Calu3 (cell line): ENCODE data around the gene DRD4. TPM values are rescaled to one million over a fixed set of nuclear protein-coding genes. Genes with fewer than 3 reads are reported as not detected.

Experiments used
- Bru-seq: library from RNA; stranded (reverse); fragments of 400-500 nt; gene quantifications from one replicate; lab custom pipeline; 2021; lab: Mats Ljungman, UMichigan
- BruChase-seq, 2 experiments: library from RNA; stranded (reverse); fragments of 400-500 nt; gene quantifications; one replicate each; lab custom pipeline; 2021; lab: Mats Ljungman, UMichigan
- BruUV-seq: library from RNA; stranded (reverse); fragments of 400-500 nt; replicated peaks from 2 replicates; lab custom pipeline; 2021; lab: Mats Ljungman, UMichigan
- CTCF ChIA-PET: fragments of 300-600 bp; sonication (Branson Sonifier 250); formaldehyde crosslinking; loops from one replicate; lab custom pipeline; 2022; ENCODE audit warnings: antibody characterized with exemption; lab: Charles Lee
- DNase-seq: peaks from one replicate; pipeline ENCODE4 v3.0.0; 2022
- H3K27ac Mint-ChIP-seq: one replicate; pipeline ENCODE4 v1.8.0; 2022; ENCODE audit warnings: mixed read lengths; ENCODE audit not compliant: unreplicated experiment
- H3K27me3 Mint-ChIP-seq: one replicate; pipeline ENCODE4 v1.8.0; 2022; ENCODE audit warnings: mixed read lengths; ENCODE audit not compliant: unreplicated experiment
- H3K36me3 Mint-ChIP-seq: one replicate; pipeline ENCODE4 v1.8.0; 2022; ENCODE audit warnings: mild to moderate bottlenecking, moderate library complexity, mixed read lengths; ENCODE audit not compliant: insufficient read depth, unreplicated experiment
- H3K4me1 Mint-ChIP-seq: one replicate; pipeline ENCODE4 v1.8.0; 2022; ENCODE audit warnings: mild to moderate bottlenecking, low read depth, mixed read lengths; ENCODE audit not compliant: unreplicated experiment
- H3K4me3 Mint-ChIP-seq: one replicate; pipeline ENCODE4 v1.8.0; 2022; ENCODE audit warnings: mild to moderate bottlenecking, low read depth, moderate library complexity, mixed read lengths; ENCODE audit not compliant: unreplicated experiment
- H3K9me3 Mint-ChIP-seq: one replicate; pipeline ENCODE4 v1.8.0; 2022; ENCODE audit warnings: low read depth, mixed read lengths; ENCODE audit not compliant: unreplicated experiment
- intact Hi-C: fragments of 100-400 bp; cut with micrococcal nuclease; formaldehyde crosslinking; loops from one replicate; pipeline ENCODE4 v1.10.0; 2022; ENCODE audit not compliant: unreplicated experiment
- long read RNA-seq: library from polyadenylated mRNA; stranded (forward); transcript quantifications from one replicate; pipeline ENCODE4 v2.0.0, GENCODE V29; 2022
- total RNA-seq: library from RNA; stranded (reverse); gene quantifications from 2 replicates; pipeline ENCODE4 v1.2.3, GENCODE V29; 2022
- TF ChIP-seq, protein P1 (sequence below): fragments of 200-600 bp; IDR thresholded peaks from one replicate; pipeline ENCODE4 v1.8.0; 2022; ENCODE audit warnings: antibody characterized with exemption; ENCODE audit not compliant: unreplicated experiment

The DRD4 gene
- 1.3 TPM in 2 replicates for total RNA-seq
- Bru-seq, nascent RNA, result percentile 47 among the genes with signal in this experiment
- percentile 87 among the genes with signal in this experiment for BruChase-seq, experiment 1, labeled RNA remaining after a 6-hour chase
- percentile 76 among the genes with signal in this experiment for BruChase-seq, experiment 2, labeled RNA remaining after a 2-hour chase
- long read RNA-seq, result 0 reads

- TF ChIP-seq, protein P1, sequence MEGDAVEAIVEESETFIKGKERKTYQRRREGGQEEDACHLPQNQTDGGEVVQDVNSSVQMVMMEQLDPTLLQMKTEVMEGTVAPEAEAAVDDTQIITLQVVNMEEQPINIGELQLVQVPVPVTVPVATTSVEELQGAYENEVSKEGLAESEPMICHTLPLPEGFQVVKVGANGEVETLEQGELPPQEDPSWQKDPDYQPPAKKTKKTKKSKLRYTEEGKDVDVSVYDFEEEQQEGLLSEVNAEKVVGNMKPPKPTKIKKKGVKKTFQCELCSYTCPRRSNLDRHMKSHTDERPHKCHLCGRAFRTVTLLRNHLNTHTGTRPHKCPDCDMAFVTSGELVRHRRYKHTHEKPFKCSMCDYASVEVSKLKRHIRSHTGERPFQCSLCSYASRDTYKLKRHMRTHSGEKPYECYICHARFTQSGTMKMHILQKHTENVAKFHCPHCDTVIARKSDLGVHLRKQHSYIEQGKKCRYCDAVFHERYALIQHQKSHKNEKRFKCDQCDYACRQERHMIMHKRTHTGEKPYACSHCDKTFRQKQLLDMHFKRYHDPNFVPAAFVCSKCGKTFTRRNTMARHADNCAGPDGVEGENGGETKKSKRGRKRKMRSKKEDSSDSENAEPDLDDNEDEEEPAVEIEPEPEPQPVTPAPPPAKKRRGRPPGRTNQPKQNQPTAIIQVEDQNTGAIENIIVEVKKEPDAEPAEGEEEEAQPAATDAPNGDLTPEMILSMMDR, result no peak
- no peaks in the 10 kb centered on the region for H3K4me1 Mint-ChIP-seq
- no peak within 1 kb of the TSS for H3K27ac Mint-ChIP-seq
- no peak within 1 kb of the TSS for H3K4me3 Mint-ChIP-seq
- BruUV-seq, result no TSS peak
- DNase-seq, result no peak
- peaks cover 34% of the 10 kb centered on the region for H3K36me3 Mint-ChIP-seq
- H3K9me3 Mint-ChIP-seq, result no peaks in the 10 kb centered on the region
- no peaks in the 10 kb centered on the region for H3K27me3 Mint-ChIP-seq
- intact Hi-C loops, result no loop called here
- CTCF ChIA-PET, result no interaction called here
Measured at GRCh38 chr11:636511-637332, at the start of gene DRD4. DRD4 (plus strand) TSS chr11:637269; CDS start chr11:637305, 36 bp downstream.

DNA sequence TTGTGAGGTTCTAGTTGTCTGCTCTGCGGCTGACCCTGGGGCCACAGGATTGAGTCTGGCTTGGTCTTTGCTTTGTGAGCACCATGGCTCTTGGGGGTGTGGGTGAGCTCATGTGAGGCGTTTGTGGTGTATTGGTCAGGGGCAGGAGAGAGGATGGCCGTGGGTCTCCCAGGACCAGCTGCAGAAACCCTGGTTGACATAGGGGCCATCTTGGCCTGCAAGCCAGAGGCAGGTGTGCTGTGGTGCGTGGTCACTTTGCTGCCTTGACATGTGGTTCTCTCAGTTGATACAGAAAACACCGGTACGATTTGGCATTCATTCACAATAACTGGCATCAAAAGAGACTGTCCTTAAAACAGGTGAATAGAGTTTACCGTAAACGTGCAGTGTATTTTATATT lies 49.5 kb upstream of the DRD4 start:
- Mint-ChIP-seq H3K4me1 (peaks cover 23% of the 10 kb centered on the region), H3K4me3 (peak overlapping the region; percentile 10), H3K27ac (peak overlapping the region; percentile 33), H3K27me3 (no peaks in the 10 kb centered on the region), H3K36me3 (peaks cover 58% of the 10 kb centered on the region), H3K9me3 (no peaks in the 10 kb centered on the region)
- no TSS peak for BruUV-seq
- TF ChIP-seq, protein P1, result no peak
- CTCF ChIA-PET, result interaction anchor here (1.2 kb wide), 2 partner anchors 26 to 32 kb away, joined by 3 read pairs; no protein-coding TSS in a partner anchor
- intact Hi-C loops, result no loop called here
- no peak for DNase-seq

DNA sequence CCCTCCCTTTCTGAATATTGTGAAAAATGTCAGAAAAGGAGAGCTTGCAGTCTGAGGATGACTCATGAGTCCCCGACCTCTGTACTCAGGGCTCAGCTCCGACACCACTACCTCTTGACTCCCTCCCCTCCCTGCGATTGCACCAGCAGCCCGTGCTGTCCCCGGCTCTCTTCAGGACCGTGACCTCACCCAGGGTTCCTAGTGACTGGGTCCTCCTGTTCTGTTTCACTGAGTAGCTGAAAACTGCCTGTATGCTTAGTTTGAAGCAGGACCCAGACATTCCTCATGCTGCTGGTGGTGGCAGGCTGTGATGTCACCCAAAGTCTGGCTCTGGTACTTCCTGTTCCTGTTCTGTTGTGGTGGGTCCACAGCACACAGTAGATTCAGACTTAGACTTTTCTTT lies 49.1 kb upstream of the DRD4 start:
- BruUV-seq, result no TSS peak
- peaks cover 57% of the 10 kb centered on the region for H3K36me3 Mint-ChIP-seq
- TF ChIP-seq, protein P1, result no peak
- intact Hi-C loops, result no loop called here
- CTCF ChIA-PET, result interaction anchor here (1.2 kb wide), 2 partner anchors 26 to 32 kb away, joined by 3 read pairs; no protein-coding TSS in a partner anchor
- H3K9me3 Mint-ChIP-seq, result no peaks in the 10 kb centered on the region
- H3K27ac Mint-ChIP-seq, result peak overlapping the region; percentile 33
- DNase-seq, result peak; percentile 58
- no peaks in the 10 kb centered on the region for H3K27me3 Mint-ChIP-seq
- H3K4me3 Mint-ChIP-seq, result peak overlapping the region; percentile 10
- peaks cover 23% of the 10 kb centered on the region for H3K4me1 Mint-ChIP-seq

- no peaks in the 10 kb centered on the region for H3K9me3 Mint-ChIP-seq
- TF ChIP-seq, protein P1, result no peak
- no TSS peak for BruUV-seq
- no peak for DNase-seq
- H3K27ac Mint-ChIP-seq, result no peak overlapping the region
- no peak overlapping the region for H3K4me3 Mint-ChIP-seq
- H3K36me3 Mint-ChIP-seq, result peaks cover 63% of the 10 kb centered on the region
- H3K4me1 Mint-ChIP-seq, result peaks cover 23% of the 10 kb centered on the region
- H3K27me3 Mint-ChIP-seq, result no peaks in the 10 kb centered on the region
- intact Hi-C loops, result no loop called here
- CTCF ChIA-PET, result no interaction called here
Measured at GRCh38 chr11:589798-590197, 47.3 kb upstream of the DRD4 start.
